Upper lobe of left lung (tissue), 6 donors: ENCODE data around the gene NR3C1. TPM values are rescaled to one million over a fixed set of nuclear protein-coding genes. Genes with fewer than 3 reads are reported as not detected.
A peak's percentile ranks its signal among the peaks of the same experiment; 100 is the strongest.

Experiments
- ATAC-seq, 2 donors: fragments of 200-7000 bp; cut with Tn5 transposase; one replicate each; pipeline ENCODE4 v1.9.1; 2022; ENCODE audit warnings: mild to moderate bottlenecking in 2 of 2, moderate library complexity in 2 of 2; ENCODE audit not compliant: low FRiP score in 2 of 2
- DNase-seq, 2 donors: peaks; one replicate each; pipeline ENCODE4 v3.0.0-alpha.2; 2019 to 2020
- H3K27ac ChIP-seq, 4 donors: fragments of 200-600 bp; sonication (generic); one replicate each; pipeline ENCODE4 v1.5.1; 2016 to 2019
- H3K27me3 ChIP-seq, 4 donors: fragments of 200-600 bp; sonication (generic); one replicate each; pipeline ENCODE4 v1.5.1; 2017 to 2019
- H3K36me3 ChIP-seq, 4 donors: fragments of 200-600 bp; sonication (generic); one replicate each; pipeline ENCODE4 v1.5.1; 2016 to 2019
- H3K4me1 ChIP-seq, 4 donors: fragments of 200-600 bp; sonication (generic); one replicate each; pipeline ENCODE4 v1.5.1; 2018 to 2019
- H3K4me3 ChIP-seq, 4 donors: fragments of 200-600 bp; sonication (generic); one replicate each; pipeline ENCODE4 v1.5.1; 2017 to 2019; ENCODE audit warnings: mild to moderate bottlenecking in 2 of 4, moderate library complexity in 1 of 4
- H3K9me3 ChIP-seq, 4 donors: fragments of 200-600 bp; sonication (generic); one replicate each; pipeline ENCODE4 v1.5.1; 2018 to 2019
- CTCF ChIP-seq, 6 experiments: fragments of 450-650 bp in 4 of 6; fragments of 200-600 bp in 2 of 6; sonication (generic) in 2 of 6; IDR thresholded peaks; one replicate each; pipeline ENCODE4 v1.5.1; 2016 to 2019; ENCODE audit warnings: antibody characterized with exemption in 6 of 6
- EP300 ChIP-seq, 4 donors: sonication (generic); formaldehyde crosslinking; IDR thresholded peaks; one replicate each; pipeline ENCODE4 v1.5.1; 2017; ENCODE audit warnings: antibody characterized with exemption in 4 of 4, control low read depth in 2 of 4
- POLR2A ChIP-seq, 4 donors: fragments of 450-650 bp; IDR thresholded peaks; one replicate each; pipeline ENCODE4 v1.5.1; 2016 to 2017; ENCODE audit warnings: antibody characterized with exemption in 4 of 4, mild to moderate bottlenecking in 2 of 4
- POLR2AphosphoS5 ChIP-seq, 2 donors: sonication (generic); formaldehyde crosslinking; IDR thresholded peaks; one replicate each; pipeline ENCODE4 v1.5.1; 2017; ENCODE audit warnings: antibody characterized with exemption in 2 of 2
- WGBS, 2 donors: methylation state at CpG; one replicate each; pipeline ENCODE4 v1.1.5; 2017 to 2018; 5-methylcytosine and 5-hydroxymethylcytosine counted together
- total RNA-seq, 6 donors: library from RNA; depleted of rRNA in 4 of 6; stranded (reverse); fragments of >200 nt in 4 of 6; gene quantifications; one replicate each; pipeline versions ENCODE4 v1.1.0 to v1.2.1, GENCODE V29; 2016 to 2021
- donor health status: DM: no; HTN: no; CAD: no; lungs with moderate emphysema.
- donor health status: DM: no; HTN: yes; CAD: no; lungs with severe emphysema.

Gene NR3C1
- total RNA-seq, 6 donors from 2014 or later: 44.5 to 101 (median 72.7) TPM

GRCh38 chr5:143236682-143237081 lies 166.8 kb downstream of the NR3C1 start:
- Histone ChIP-seq H3K9me3 (no peaks in the 10 kb centered on the region), H3K27me3 (no peaks in the 10 kb centered on the region), H3K27ac (no peak overlapping the region), H3K4me1 (peaks cover 0 to 4% (median 0%) of the 10 kb centered on the region in 4 donors), H3K36me3 (no peaks in the 10 kb centered on the region), H3K4me3 (no peak overlapping the region)
- WGBS, 2 donors: 94% methylated on average over 2 of the region's 2 CpGs
- no peak for DNase-seq
- no peak for ATAC-seq
- no peak for TF ChIP-seq EP300 (IDR thresholded peaks at IDR 0.05)
- TF ChIP-seq CTCF (IDR thresholded peaks at IDR 0.05): no peak
- TF ChIP-seq POLR2A (IDR thresholded peaks at IDR 0.05): no peak
- no peak for TF ChIP-seq POLR2AphosphoS5 (IDR thresholded peaks at IDR 0.05)

GRCh38 chr5:143235423-143235822 lies 168.1 kb downstream of the NR3C1 start:
- ATAC-seq: peak in 1 of 2 donors; percentile 36
- no peak for DNase-seq
- no peaks in the 10 kb centered on the region for H3K36me3 ChIP-seq
- peaks cover 0 to 5% (median 4%) of the 10 kb centered on the region in 4 donors for H3K4me1 ChIP-seq
- H3K4me3 ChIP-seq: no peak overlapping the region
- H3K27ac ChIP-seq: no peak overlapping the region
- no peaks in the 10 kb centered on the region for H3K9me3 ChIP-seq
- 81 to 86% methylated on average over 3 of the region's 3 CpGs for WGBS, 2 donors
- no peak for TF ChIP-seq EP300 (IDR thresholded peaks at IDR 0.05)
- TF ChIP-seq POLR2AphosphoS5 (IDR thresholded peaks at IDR 0.05): no peak
- no peak for TF ChIP-seq POLR2A (IDR thresholded peaks at IDR 0.05)
- TF ChIP-seq CTCF (IDR thresholded peaks at IDR 0.05): no peak
- H3K27me3 ChIP-seq: no peaks in the 10 kb centered on the region

GRCh38 chr5:143234162-143234842 lies 169.2 kb downstream of the NR3C1 start:
- no peaks in the 10 kb centered on the region for H3K9me3 ChIP-seq
- no peak overlapping the region for H3K4me3 ChIP-seq
- TF ChIP-seq POLR2AphosphoS5 (IDR thresholded peaks at IDR 0.05) (no peak), EP300 (IDR thresholded peaks at IDR 0.05) (no peak), CTCF (IDR thresholded peaks at IDR 0.05) (no peak), POLR2A (IDR thresholded peaks at IDR 0.05) (no peak)
- DNase-seq: no peak
- 74 to 75% methylated on average over 9 of the region's 9 CpGs for WGBS, 2 donors
- no peak for ATAC-seq
- H3K27ac ChIP-seq: no peak overlapping the region
- H3K27me3 ChIP-seq: no peaks in the 10 kb centered on the region
- no peaks in the 10 kb centered on the region for H3K36me3 ChIP-seq
- peaks cover 0 to 14% (median 10%) of the 10 kb centered on the region in 4 donors for H3K4me1 ChIP-seq

GRCh38 chr5:143233031-143233430 lies 170.5 kb downstream of the NR3C1 start:
- no peaks in the 10 kb centered on the region for H3K36me3 ChIP-seq
- no peaks in the 10 kb centered on the region for H3K9me3 ChIP-seq
- peaks cover 0 to 16% (median 10%) of the 10 kb centered on the region in 4 donors for H3K4me1 ChIP-seq
- ATAC-seq (peak in 1 of 2 donors; percentile 41), DNase-seq (peak in 1 of 2 donors; percentile 16)
- H3K27me3 ChIP-seq: no peaks in the 10 kb centered on the region
- WGBS, 2 donors: 54 to 69% methylated on average over 2 of the region's 2 CpGs
- H3K4me3 ChIP-seq: no peak overlapping the region
- no peak overlapping the region for H3K27ac ChIP-seq
- TF ChIP-seq POLR2A (IDR thresholded peaks at IDR 0.05) (no peak), EP300 (IDR thresholded peaks at IDR 0.05) (no peak), POLR2AphosphoS5 (IDR thresholded peaks at IDR 0.05) (no peak), CTCF (IDR thresholded peaks at IDR 0.05) (no peak)
